Inflammatory macrophage treated with lipopolysaccharide for 4 hours (primary cell): ENCODE measurements around the gene WDR74.
"Not testable (repeated sequence)": the region's sequence is repeated elsewhere in the genome, so short reads cannot be mapped to it uniquely, and the experiment has no call there.

Source experiments
- DNase-seq: peaks from one replicate; pipeline ENCODE4 v3.0.0-alpha.2; 2020

WDR74 gene

GRCh38 chr11:62840721-62841360 is 1.5 kb upstream of the WDR74 start:
- peak; percentile 92 for DNase-seq

DNA sequence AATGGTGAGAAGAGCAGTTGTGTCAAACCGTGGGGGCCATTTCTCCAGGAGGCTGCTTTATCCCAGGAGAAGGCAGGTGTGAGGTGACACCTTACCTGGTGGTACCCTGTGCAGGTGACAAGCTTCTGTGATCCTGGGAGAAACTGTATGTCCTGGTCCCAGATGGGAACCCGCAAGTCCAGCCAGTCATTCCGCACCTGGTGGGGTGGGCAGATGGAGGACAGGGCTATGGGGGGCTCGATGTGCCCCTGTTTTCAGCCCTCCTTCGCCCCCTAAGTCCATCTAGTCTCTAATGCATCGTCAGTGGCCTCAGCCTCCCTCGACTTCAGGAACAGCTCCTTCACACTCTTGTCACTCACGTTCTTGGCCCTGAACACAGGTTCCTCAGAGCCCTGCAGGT is 4.1 kb downstream of the WDR74 start:
- no peak for DNase-seq

DNA sequence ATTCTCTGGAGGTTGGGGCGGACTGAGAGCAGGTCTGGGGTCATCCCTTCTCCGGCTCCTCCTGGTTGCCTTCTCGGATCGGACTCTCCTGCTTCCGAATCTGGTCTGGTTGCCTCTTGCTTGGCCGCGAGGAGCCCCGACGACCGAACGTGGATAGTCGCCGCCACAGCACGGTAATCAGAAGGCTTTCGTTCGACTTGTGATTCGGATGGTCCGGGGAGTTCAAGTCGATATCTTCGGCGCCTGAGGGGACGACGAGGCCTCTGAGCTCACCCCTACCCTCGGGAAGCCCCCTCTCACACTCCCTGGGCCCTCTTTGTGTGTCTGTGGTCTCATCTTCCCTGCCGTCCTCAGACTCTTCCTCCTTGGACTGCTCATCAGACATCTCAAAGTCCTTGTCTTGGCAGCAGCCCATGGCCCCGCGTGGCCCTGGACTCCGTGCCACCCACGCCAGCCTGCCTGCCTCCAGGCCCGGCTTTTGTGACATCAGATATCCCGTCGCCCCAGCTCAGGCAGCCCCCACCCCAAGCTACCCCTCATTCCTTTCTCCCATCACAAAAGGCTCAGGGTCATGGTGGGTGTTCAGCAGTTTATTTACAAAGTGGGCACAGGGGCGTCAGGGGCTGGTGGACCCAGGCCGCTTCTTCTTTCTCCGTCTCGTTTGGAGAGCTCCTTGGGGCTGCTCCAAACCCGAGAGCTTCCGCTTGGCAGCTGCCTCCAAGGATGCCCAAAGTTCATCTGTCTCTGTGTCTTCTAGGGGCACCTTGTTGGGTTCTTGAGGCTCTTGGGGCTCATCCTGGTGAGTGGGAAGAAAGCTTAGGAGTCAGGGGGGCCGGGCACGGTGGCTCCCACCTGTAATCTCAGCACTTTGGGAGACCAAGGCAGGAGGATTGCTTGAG is 6.8 kb downstream of the WDR74 start, which contains the start of gene TEX54:
TEX54 (minus strand) TSS at position 506 of the 899 bp plus-strand sequence.
- peak; percentile 18 for DNase-seq

GRCh38 chr11:62831520-62832335 is 7.7 kb downstream of the WDR74 start, which contains the start of gene STX5:
Gene STX5, minus strand, starts transcription at chr11:62832051. Its CDS starts 808 bp downstream, at chr11:62831243.
- DNase-seq = peak; percentile 99

DNA sequence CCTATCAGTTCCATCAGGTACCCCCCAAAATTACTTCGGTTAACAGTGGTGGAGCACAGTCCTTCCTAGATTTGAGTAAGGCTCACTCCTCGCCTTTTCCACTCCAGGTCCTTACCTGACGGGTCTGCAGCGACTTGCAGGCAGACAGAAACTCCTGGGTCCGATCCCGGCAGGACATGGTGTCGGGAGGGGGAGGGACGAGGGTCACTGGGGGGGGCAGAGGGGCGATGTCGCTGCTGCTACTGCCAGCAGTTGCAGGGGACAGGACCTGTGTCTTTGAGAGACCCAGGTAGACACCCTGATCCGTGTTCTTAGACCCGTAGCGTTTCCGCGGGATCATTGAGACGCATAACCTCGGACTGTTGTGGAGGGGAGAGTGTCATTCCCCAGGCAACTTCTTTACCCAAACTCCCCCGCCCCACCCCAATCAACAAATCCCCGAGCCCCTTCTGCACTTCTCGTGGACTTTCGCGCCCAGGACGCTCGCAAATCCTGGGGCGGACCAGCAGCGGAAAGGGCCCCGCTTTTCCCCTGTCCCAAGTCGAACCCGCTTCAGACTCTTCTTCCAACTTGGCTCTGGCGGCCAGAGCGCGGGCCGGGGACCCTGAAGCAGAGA is 8.4 kb downstream of the WDR74 start:
- no peak for DNase-seq

- DNase-seq = not testable (repeated sequence)
These were observed 11.3 kb downstream of the WDR74 start for GRCh38 chr11:62828130-62828529.

GRCh38 chr11:62823677-62824076 is 15.7 kb downstream of the WDR74 start:
- no peak for DNase-seq

- peak; percentile 61 for DNase-seq
These were observed 22.3 kb downstream of the WDR74 start for GRCh38 chr11:62817129-62817528.

DNA sequence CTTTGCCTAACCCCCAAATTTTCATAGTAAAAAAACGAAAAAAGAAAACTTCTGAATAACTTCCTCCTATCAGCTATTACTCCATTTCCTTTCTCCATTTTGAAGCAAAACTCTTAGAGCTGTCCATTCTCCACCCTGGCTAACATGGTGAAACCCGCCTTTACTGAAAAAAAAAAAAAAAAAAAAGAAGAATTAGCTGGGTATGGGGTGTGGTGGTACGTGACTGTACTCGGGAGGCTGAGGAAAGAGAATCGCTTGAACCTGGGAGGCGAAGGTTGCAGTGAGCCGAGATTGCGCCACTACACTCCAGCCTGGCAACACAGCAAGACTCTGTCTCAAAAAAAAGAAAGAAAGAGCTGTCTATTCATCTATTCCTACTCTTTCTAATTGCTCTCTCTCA is 22.8 kb downstream of the WDR74 start:
- DNase-seq = peak; percentile 86

DNA sequence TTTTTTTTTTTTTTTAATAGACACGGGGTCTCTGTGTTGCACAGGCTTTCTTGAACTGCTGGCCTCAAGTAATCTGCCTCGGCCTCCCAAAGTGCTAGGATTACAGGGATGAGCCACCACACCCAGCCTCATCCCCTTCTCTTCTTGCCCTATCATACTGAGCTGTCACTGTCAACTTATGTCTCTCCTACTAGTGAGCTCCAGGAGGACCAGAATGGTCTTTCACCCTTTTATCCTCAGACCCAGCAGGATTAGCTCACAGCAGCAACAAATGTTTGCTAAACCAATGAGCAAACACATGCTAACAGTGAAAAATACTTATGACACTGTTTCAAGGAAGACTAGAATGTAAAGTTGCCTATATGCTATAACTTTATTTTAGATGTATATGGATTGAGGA is 27.7 kb downstream of the WDR74 start:
- DNase-seq = no peak

DNA sequence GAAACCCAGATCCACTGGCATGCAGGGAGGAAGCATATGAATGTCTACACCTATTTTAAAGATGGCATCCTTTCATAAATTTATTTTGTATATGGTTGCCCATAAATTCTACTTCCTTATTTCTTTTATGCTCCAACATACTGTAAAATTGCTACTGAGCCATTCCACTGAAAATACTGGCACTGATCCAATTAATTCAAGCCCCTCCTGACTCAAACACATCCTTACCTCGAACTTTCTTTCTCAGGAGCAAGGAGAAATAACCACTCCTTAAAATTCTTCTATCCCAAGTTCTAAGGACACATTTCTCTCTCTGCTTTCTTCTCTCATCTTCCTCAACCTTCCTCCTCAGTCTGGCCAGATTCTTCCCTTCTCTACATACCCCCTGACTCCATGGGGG is 28.6 kb downstream of the WDR74 start:
- no peak for DNase-seq

GRCh38 chr11:62806611-62807121 is 32.7 kb downstream of the WDR74 start:
- DNase-seq = peak; percentile 95

DNA sequence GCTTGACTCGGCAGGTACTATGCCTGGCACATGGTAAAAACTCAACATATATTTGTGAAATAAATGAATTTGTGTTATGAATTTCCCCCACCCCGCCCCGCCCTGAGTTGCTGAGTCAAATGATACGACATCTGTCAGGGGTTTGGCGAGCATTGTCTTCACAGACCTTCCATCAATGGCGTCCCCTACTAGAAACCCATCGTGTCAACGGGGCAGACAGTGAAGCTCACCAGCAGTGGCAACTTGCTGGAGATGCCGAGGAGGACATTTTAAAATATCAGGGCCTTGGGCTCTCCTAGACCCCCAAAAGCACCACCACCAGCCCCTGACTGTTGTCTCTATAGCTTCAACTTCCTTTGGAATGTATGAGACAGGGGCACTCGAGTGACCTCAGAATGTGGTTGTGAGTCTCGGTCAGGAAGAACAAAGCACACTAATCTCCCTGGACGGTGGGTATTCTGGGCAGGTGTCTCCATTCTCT is 33.4 kb downstream of the WDR74 start:
- peak; percentile 38 for DNase-seq

- DNase-seq = peak; percentile 95
These were observed 34.1 kb downstream of the WDR74 start, which contains the start of gene NXF1 for GRCh38 chr11:62805076-62805892. Gene NXF1, minus strand, starts transcription at chr11:62805440. Its CDS starts 84 bp downstream, at chr11:62805356.

- DNase-seq = peak; percentile 68
These were observed 34.9 kb downstream of the WDR74 start for GRCh38 chr11:62804310-62805075.

DNA sequence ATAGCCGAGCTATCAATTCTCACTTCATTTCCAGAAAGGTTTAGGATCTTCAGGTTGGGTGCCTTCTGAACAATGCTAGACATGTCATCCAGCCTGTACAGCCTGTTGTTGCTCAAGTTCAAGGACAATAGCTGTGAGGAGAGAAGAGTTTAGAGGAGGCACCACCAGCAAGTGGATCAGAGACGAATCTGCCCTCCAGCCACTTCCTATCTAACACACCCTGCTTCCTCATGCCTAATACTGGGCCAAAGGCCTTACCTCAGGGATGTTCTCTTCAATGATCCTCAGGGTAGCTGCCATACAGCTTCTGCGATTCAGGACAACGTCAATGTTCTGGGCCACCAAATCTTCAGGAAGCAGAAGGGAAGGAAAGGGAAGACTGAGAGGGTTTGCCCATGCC is 38.3 kb downstream of the WDR74 start:
- no peak for DNase-seq

DNA sequence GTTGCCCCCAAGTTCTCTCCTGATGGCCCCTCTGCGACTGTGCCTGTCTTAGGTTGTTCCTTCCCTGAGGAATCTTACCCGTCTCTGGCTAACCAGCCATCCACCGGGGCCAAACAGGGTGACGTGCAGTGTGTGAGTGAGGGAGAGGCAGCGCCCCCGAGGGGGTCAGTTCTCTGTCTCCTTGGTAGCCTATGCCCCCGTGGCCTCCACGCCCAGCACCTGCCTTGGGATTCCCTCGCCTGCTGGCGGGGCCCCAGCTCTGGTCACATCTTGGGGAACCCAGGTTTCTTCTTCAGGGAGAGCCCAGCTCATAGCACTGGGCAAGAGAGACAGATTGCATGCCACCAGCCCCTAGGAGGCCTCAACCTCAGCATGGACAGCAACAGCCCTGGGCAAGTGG is 39.9 kb downstream of the WDR74 start:
- no peak for DNase-seq

DNA sequence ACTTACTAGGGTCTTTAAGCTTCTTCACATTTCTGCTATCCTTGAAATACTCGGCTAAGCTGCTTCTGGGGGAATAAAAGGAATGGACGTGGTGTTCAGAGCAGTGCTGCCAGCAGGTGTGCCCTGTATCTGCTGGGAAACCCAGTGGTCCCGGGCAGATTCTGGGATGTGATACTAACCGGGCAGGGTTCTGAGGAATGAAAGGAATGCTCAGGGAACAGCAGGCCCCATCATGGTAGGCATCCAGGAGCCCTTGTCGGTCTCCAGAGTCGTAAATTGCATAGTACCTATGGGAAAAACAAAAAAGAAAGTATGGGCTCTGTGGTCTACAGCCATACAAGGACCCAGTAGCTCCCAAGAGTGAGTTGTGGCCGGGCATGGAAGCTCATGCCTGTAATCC is 43.1 kb downstream of the WDR74 start:
- DNase-seq = no peak

DNA sequence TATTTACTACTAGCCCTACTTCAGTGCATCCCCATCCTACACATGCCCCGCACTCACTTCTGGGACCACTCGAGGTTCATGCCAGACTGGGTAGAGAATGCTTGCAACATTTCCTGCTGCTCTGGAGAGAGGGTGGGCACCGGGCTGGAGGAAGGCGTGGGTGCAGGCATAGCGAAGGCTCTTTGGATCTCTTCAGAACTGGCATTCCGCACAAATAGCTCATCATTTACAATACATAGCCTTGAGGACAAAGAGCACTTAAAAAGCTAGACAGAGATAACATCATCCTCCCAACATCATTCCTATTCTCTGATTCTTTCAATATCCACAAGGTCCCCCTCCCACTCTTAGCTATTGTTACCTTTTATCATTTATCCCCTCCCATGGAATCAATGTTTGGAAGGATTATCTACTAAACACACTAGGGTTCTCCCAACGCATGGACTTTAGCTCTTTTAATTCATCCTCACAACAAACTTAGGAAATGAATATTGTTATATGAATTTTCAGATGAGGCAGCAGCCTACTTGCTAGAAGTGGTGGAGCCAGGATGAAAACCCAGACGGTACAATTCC is 45.1 kb downstream of the WDR74 start:
- DNase-seq = no peak

GRCh38 chr11:62792202-62792575 is 47.2 kb downstream of the WDR74 start:
- DNase-seq = no peak
